GOT3 (cell line): ENCODE data around the gene SSBP4.

Source experiments
- DNase-seq: peaks from one replicate; lab custom pipeline; 2025; ENCODE audit warnings: mixed read lengths; lab: John Stamatoyannopoulos, UW

Gene SSBP4

GRCh38 chr19:18420930-18421329 is 1.7 kb downstream of the SSBP4 start:
- no peak for DNase-seq

GRCh38 chr19:18421371-18421959 is 2.3 kb downstream of the SSBP4 start:
- no peak for DNase-seq

- no peak for DNase-seq
Observed at GRCh38 chr19:18422530-18423191, 3.5 kb downstream of the SSBP4 start.

- no peak for DNase-seq
Observed at GRCh38 chr19:18423258-18424020, 4.2 kb downstream of the SSBP4 start.

GRCh38 chr19:18424122-18424889 is 5.1 kb downstream of the SSBP4 start:
- no peak for DNase-seq

- no peak for DNase-seq
Observed at GRCh38 chr19:18424890-18425514, 5.8 kb downstream of the SSBP4 start.

GRCh38 chr19:18425515-18426415 is 6.6 kb downstream of the SSBP4 start:
- DNase-seq = no peak

- DNase-seq = no peak
Observed at GRCh38 chr19:18426416-18426767, 7.2 kb downstream of the SSBP4 start.

GRCh38 chr19:18427080-18427742 is 8.0 kb downstream of the SSBP4 start:
- DNase-seq = no peak

- DNase-seq = no peak
Observed at GRCh38 chr19:18427743-18428113, 8.5 kb downstream of the SSBP4 start.

- DNase-seq = no peak
Observed at GRCh38 chr19:18428173-18428786, 9.1 kb downstream of the SSBP4 start.

GRCh38 chr19:18428787-18429674 is 9.8 kb downstream of the SSBP4 start:
- no peak for DNase-seq

GRCh38 chr19:18429717-18430416 is 10.7 kb downstream of the SSBP4 start:
- no peak for DNase-seq

GRCh38 chr19:18430417-18431144 is 11.4 kb downstream of the SSBP4 start:
- DNase-seq = no peak

GRCh38 chr19:18431351-18432197 is 12.4 kb downstream of the SSBP4 start:
- no peak for DNase-seq

GRCh38 chr19:18432275-18433014 is 13.2 kb downstream of the SSBP4 start:
- DNase-seq = no peak
